NB4 (cell line): Measurements from ENCODE around the gene ACOT7.

ENCODE experiments used
- DNase-seq: peaks from one replicate; pipeline ENCODE4 v3.0.0; 2010; ENCODE audit warnings: low read depth
- H3K4me3 ChIP-seq: one replicate; pipeline ENCODE4 v1.5.1; 2011; ENCODE audit warnings: mild to moderate bottlenecking, low read depth, low read length, moderate library complexity
- MYC ChIP-seq: IDR thresholded peaks from 2 replicates; pipeline ENCODE4 v1.6.1; 2011; ENCODE audit warnings: low read depth, low read length
- POLR2A ChIP-seq: IDR thresholded peaks from 2 replicates; pipeline ENCODE4 v1.6.1; 2011; ENCODE audit warnings: mild to moderate bottlenecking; ENCODE audit not compliant: insufficient read length; ENCODE audit errors: extremely low read depth
- TF ChIP-seq, protein P1 (sequence below): IDR thresholded peaks from 2 replicates; pipeline ENCODE4 v1.6.1; 2011; ENCODE audit warnings: low read depth, low read length
- TF ChIP-seq, protein P2 (sequence below): IDR thresholded peaks from one replicate; pipeline ENCODE4 v1.5.1; 2012; ENCODE audit warnings: low read depth, low read length

The ACOT7 gene

DNA sequence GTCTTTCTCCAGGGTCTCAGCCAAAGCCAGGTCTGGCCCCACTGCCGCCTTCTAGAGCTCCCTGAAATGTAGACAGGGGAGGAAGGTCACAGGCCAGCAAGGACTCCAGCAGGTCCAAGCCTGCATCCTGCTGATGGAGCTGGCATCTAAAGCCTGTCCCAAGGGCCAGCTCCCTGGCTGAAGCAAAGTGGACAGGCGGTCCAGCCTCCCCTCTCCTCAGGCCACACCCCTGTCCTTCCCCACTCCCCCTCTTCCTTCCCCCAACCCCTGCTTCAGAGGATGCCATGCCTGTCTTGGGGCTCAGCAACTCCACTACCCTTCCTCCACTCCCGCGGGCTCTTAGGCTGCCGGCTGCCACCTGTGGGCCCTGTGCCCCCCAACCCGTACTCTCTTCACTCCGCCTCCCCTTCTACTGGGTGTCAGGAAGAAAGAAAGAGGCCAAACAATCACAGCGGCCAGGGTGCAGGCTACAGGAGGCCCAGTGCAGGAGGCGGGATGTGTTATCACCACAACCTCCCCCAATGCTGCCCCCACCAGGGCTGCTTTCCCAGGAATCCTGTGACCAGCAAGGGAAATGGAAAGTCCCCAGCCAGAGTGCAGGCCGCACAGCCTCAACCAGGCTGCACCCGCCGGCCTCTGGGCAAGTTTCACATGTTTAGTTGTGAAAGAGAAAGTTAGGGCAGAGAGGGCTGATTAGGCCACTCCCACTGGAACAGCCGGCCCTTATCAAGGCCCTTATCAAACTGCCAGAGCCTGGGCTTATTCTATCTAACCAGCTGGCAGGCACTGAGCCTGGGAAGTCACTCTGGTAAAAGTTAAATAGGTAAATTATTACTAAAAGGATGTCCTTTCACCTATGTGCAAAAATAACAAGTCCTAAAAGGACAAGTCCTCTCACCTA lies 34.1 kb downstream of the ACOT7 start:
- DNase-seq = peak; percentile 70
- TF ChIP-seq, protein P1, sequence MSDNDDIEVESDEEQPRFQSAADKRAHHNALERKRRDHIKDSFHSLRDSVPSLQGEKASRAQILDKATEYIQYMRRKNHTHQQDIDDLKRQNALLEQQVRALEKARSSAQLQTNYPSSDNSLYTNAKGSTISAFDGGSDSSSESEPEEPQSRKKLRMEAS = peak; percentile 44; the same call in 1 of the 2 replicates
- no peak for TF ChIP-seq MYC
- H3K4me3 ChIP-seq = no peak overlapping the region

DNA sequence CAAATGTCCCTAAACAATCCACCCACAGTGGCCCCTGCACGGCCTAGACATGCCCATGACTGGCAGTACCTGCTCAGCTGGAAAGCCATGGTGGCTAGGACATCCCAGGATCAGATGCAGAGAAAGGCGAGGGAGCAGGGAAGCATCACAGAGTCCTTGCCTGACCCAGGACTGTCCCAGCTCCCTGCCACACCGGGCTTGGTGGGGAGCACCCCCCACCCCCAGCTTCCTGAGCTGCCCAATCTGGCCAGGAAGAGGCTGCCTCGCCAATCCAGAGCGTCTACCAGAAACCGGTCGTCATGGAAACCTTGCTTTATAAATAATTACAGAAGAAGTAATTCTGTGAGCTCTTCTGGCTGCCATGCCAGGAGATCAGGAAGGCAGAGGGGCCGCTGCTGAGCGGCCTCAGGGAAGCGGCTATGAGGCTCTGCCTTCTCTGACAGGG lies 34.8 kb downstream of the ACOT7 start:
- TF ChIP-seq, protein P2, sequence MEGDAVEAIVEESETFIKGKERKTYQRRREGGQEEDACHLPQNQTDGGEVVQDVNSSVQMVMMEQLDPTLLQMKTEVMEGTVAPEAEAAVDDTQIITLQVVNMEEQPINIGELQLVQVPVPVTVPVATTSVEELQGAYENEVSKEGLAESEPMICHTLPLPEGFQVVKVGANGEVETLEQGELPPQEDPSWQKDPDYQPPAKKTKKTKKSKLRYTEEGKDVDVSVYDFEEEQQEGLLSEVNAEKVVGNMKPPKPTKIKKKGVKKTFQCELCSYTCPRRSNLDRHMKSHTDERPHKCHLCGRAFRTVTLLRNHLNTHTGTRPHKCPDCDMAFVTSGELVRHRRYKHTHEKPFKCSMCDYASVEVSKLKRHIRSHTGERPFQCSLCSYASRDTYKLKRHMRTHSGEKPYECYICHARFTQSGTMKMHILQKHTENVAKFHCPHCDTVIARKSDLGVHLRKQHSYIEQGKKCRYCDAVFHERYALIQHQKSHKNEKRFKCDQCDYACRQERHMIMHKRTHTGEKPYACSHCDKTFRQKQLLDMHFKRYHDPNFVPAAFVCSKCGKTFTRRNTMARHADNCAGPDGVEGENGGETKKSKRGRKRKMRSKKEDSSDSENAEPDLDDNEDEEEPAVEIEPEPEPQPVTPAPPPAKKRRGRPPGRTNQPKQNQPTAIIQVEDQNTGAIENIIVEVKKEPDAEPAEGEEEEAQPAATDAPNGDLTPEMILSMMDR = no peak
- TF ChIP-seq, protein P1 = no peak
- TF ChIP-seq MYC (no peak), POLR2A (no peak)
- no peak overlapping the region for H3K4me3 ChIP-seq
- peak; percentile 22 for DNase-seq

DNA sequence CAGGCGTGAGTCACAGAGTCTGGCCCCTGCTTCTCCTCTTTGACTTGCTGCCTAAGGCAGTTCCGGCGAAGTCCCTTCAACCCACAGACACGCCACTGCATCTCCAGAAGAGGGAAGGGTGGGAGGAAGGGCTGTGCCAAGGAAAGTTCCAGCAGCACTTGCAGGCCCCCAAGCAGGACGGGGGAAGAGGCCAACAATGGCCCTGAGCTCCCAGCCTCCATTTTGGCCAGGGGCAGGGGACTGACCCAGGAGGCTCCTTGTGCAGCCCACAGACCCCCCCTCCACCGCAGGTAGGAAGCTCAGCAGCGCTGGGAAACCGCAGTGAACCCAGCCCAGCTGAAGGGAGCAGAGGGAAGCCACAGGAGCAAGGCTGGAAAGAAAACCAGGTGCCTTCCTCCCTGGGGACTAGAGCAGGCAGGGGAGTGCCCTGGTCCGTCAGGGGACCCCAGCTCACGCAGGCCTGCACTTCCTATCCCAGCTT lies 35.4 kb downstream of the ACOT7 start:
- TF ChIP-seq MYC (no peak), POLR2A (no peak)
- TF ChIP-seq, protein P2 = no peak
- TF ChIP-seq, protein P1 = no peak
- H3K4me3 ChIP-seq = no peak overlapping the region
- no peak for DNase-seq

DNA sequence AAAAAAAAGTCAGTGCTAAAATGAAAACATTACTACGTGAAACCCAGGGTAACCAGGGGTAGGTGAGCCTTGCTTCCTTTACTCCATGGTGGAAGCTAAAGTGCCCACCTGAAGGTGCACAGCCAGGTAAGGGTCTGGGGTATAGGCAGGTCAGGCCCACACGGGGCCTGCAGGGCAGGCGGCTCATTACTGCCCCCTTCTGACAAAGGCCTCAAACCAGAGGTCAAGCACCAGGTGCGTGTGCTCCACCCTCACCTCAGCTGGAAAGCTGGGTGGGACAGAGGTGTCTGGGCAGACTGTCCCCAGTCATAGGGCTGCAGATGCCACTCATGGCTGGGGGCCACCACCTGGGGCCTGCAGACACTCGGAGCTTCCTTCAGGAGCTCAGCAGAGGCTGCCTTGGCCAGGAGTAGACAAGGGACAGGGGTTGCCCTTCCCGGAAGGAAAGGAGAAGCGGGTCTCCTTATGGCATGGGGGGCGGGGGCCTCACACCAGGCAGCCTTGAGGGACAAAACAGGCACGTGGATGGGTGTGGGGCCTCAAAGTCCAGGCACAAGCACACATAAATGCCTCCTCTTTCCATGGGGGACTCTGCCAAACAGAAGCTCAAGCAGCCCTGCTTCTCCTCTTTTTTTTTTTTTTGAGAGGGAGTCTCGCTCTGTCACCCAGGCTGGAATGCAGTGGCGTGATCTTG lies 36.2 kb downstream of the ACOT7 start:
- DNase-seq = no peak
- TF ChIP-seq POLR2A = no peak
- TF ChIP-seq, protein P2 = peak; percentile 30
- H3K4me3 ChIP-seq = no peak overlapping the region

- no peak for DNase-seq
- H3K4me3 ChIP-seq = no peak overlapping the region
- TF ChIP-seq, protein P2 = no peak
- TF ChIP-seq MYC (no peak), POLR2A (no peak)
- TF ChIP-seq, protein P1 = no peak
These were observed 37.9 kb downstream of the ACOT7 start for GRCh38 chr1:6355621-6356020.

- no peak overlapping the region for H3K4me3 ChIP-seq
- DNase-seq = no peak
- TF ChIP-seq MYC = no peak
- TF ChIP-seq, protein P2 = no peak
- TF ChIP-seq POLR2A = no peak
- TF ChIP-seq, protein P1 = no peak
These were observed 38.8 kb downstream of the ACOT7 start for GRCh38 chr1:6354659-6355317.
